DMS114 treated with DMSO at 0.1 percent for 48 hours (cell line): Measurements from ENCODE around the gene DYRK3.

ENCODE experiments used
- DNase-seq: peaks from one replicate; lab custom pipeline; 2025; ENCODE audit not compliant: unreplicated experiment; lab: John Stamatoyannopoulos, UW

The DYRK3 gene

GRCh38 chr1:206658981-206659273, 23.6 kb downstream of the DYRK3 start:
- no peak for DNase-seq

GRCh38 chr1:206660136-206660535, 24.8 kb downstream of the DYRK3 start:
- no peak for DNase-seq

GRCh38 chr1:206661161-206661820, 26.0 kb downstream of the DYRK3 start:
- DNase-seq: no peak

GRCh38 chr1:206662396-206663092, 27.2 kb downstream of the DYRK3 start:
- no peak for DNase-seq

GRCh38 chr1:206663362-206663761, 28.0 kb downstream of the DYRK3 start:
- DNase-seq: no peak

- DNase-seq: peak; percentile 55
These were observed 28.7 kb downstream of the DYRK3 start for GRCh38 chr1:206663832-206664652.

GRCh38 chr1:206664740-206665139, 29.4 kb downstream of the DYRK3 start:
- no peak for DNase-seq

- DNase-seq: no peak
These were observed 30.8 kb downstream of the DYRK3 start for GRCh38 chr1:206666031-206666561.

- DNase-seq: no peak
These were observed 31.8 kb downstream of the DYRK3 start for GRCh38 chr1:206666954-206667665.

- no peak for DNase-seq
These were observed 33.0 kb downstream of the DYRK3 start for GRCh38 chr1:206668351-206668750.

GRCh38 chr1:206668874-206669410, 33.6 kb downstream of the DYRK3 start:
- DNase-seq: no peak

- no peak for DNase-seq
These were observed 36.8 kb downstream of the DYRK3 start for GRCh38 chr1:206672011-206672688.

- DNase-seq: no peak
These were observed 37.8 kb downstream of the DYRK3 start for GRCh38 chr1:206672844-206673758.

GRCh38 chr1:206674236-206674635, 38.9 kb downstream of the DYRK3 start:
- no peak for DNase-seq

GRCh38 chr1:206674745-206675175, 39.4 kb downstream of the DYRK3 start:
- DNase-seq: no peak

GRCh38 chr1:206676499-206676898, 41.2 kb downstream of the DYRK3 start:
- DNase-seq: no peak

- no peak for DNase-seq
These were observed 43.2 kb downstream of the DYRK3 start for GRCh38 chr1:206678490-206678889.

GRCh38 chr1:206679738-206680211, 44.4 kb downstream of the DYRK3 start:
- no peak for DNase-seq

GRCh38 chr1:206680279-206680678, 44.9 kb downstream of the DYRK3 start:
- no peak for DNase-seq
